HG02571 (cell line): ENCODE data around the gene MGRN1.

Source experiments
- ATAC-seq: cut with Tn5 transposase; IDR thresholded peaks from one replicate; pipeline ENCODE4 v1.9.1; 2021; ENCODE audit warnings: mild to moderate bottlenecking, moderate library complexity; ENCODE audit not compliant: unreplicated experiment

MGRN1 gene

DNA sequence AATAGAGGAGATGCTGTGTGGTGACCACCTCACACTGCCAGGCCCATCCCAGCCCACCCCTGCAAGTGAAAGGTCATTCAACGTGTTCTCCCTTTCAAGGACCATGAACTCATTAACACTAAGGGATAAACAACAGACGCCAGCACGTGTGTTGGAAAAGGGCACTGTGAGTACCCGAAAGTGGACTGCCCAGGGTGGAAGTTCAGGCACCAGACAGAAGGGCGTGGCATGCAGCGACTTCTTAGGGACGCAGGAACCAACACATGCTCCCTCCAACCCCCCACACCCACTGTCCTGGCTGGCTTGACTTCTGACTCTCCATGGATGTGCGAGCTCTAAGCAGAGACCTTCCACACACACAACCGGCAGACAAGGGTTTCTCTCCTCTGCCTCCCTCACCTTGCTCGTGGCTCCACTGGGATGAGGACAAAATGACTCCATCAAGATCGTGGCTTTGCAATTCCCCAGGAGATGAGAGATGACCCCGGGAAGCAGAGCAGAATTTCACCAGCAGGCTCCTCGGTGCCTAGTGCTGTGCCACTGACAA, 20.9 kb upstream of the MGRN1 start:
- ATAC-seq: no peak

GRCh38 chr16:4604401-4604800, 20.2 kb upstream of the MGRN1 start:
- ATAC-seq: no peak

DNA sequence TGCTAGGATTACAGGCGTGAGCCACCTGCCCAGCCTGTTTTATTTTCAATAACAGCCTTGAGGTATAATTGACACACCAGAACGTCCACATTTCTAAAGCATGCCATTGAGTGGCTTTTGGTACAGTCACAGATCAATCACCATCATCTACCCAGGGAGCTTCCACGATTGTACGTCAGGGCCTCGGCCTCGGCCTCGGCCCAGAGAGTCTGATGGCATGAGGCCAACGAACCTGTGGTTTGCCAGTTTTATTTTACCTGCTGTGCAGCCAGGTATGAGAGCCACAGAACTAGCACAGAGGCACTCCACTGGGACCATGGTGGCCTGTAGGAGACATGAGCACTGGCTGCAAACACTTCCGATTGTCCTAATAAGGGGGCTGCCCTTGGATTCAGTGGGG, 18.3 kb upstream of the MGRN1 start:
- no peak for ATAC-seq

GRCh38 chr16:4607841-4608703, 16.6 kb upstream of the MGRN1 start:
- no peak for ATAC-seq

- ATAC-seq: no peak
Observed at GRCh38 chr16:4608704-4608980, 16.0 kb upstream of the MGRN1 start.

GRCh38 chr16:4609200-4610010, 15.2 kb upstream of the MGRN1 start:
- no peak for ATAC-seq

DNA sequence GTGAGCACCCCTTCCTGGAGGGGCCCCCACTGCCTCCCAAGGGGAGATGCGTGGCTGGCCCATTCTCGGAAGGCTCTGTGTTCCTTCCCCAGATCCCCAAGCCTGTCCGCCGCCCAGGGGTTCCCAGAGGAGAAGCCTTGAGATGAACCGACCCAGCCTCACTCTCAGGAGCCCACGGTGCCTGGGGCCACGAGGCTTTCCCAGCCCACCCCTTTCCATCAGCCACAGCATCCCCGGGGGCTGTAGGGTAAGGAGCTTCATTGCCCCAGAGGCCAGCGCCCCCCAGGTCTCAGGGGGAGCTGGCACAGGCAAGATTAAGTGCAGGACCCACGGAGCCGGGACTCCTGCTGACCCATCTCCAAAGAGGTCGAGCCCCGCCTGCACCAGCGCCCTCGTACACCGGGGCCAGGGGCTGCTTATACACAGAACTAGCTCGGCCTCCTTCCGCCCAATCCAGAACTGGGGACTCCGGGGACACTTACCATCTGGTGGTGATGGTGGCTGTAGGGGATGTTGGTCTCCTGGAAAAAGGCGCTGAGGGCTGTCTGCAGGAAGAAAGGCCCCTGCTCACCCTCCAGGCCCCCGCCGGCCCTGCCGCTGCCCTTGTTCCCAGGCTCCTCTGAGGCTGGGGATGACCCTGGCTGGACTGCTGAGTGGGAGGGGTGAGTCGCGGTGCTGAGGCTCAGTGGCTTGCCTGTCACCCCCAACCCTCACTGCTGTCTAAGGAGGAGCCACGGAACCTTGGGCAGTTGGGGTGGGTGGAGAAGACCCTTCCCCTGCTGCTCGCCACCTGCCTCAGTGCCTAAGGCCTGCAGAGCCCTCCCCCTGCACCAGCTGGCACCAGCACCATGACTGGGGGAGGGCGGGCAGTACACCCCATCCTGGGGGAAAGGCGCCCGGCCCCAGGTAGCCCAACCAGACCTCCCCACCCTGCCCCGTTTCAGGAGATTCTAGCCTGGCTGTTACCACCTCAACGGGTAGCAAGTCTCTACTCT, 14.3 kb upstream of the MGRN1 start:
- no peak for ATAC-seq

DNA sequence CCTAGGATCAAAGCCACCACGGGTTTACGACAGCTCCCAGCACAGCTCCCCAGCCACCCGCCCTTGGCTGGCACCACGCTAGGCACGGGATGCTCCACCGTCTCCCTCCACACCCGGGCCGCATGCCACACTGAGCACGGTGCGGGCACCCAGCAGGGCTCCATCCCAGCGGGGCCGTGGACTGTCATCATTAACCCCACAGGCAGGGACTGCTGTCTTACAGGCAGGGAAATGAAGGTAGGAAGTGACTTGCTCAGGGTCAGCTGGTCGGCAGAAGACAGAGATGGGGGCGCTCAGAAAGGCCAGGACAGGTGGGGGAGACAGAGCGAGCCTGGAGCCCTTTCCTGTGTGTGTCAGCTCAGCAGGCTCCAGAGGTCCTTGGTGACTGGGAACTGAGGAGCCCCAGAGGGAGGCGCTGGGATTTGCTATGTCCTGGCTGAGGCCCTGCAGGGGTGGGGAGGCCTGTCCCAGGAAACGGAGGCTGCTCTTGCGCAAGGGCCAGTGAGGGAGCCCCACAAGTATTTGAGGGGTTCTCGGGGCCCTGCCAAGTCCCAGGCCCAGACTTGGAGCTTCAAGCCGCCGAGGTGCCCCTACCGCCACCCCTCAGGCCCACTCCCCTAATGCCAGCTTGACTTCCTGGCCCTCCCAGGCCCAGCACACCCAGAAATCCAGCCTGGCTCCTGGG, 13.1 kb upstream of the MGRN1 start:
- ATAC-seq: no peak

GRCh38 chr16:4612474-4612931, 12.1 kb upstream of the MGRN1 start:
- no peak for ATAC-seq

- ATAC-seq: no peak
Observed at GRCh38 chr16:4612977-4613635, 11.5 kb upstream of the MGRN1 start.

DNA sequence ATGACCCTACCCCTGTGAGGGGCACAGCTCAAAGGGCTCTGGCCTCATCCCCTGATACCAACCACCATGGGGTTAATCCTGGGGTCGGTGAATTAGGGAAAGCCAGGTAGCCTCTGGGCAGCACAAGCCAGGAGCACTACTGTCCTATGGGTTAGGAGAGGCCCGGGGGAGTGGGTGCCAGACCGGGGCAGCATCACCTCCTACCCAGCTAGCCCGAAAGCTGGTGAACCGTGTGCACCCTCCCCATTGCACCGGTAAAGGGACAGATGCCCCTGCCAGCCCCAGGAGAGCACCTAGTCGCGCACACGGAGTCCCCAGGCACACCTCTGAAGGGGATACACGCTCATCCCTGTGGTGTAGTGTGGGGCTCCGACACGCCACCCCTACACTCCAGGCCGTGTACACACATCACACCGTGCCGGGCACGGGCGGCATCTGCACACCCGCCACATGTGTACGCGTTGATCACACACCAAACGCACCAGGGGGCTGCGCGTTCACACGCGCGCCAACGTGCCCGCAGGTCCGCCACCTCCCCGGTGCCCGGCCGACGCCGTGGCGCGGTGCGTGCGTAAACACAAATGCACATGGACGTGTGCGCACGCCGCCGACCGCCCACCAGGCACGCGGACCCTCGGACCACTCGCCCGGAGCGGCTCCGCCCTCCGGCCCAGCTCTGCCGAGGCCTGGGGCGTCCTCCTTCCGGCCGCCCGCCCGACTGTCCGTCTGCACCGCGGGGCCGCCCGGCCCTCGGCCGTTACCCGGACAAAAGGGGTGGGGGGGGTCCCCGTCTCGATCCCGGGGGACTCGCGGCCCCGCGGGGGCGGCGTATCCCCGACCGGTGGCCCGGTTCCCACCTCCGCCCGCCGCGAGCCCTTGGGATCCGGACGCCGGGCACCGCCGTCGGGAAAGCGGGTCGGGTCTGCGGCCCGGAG, 10.7 kb upstream of the MGRN1 start:
- ATAC-seq: no peak

DNA sequence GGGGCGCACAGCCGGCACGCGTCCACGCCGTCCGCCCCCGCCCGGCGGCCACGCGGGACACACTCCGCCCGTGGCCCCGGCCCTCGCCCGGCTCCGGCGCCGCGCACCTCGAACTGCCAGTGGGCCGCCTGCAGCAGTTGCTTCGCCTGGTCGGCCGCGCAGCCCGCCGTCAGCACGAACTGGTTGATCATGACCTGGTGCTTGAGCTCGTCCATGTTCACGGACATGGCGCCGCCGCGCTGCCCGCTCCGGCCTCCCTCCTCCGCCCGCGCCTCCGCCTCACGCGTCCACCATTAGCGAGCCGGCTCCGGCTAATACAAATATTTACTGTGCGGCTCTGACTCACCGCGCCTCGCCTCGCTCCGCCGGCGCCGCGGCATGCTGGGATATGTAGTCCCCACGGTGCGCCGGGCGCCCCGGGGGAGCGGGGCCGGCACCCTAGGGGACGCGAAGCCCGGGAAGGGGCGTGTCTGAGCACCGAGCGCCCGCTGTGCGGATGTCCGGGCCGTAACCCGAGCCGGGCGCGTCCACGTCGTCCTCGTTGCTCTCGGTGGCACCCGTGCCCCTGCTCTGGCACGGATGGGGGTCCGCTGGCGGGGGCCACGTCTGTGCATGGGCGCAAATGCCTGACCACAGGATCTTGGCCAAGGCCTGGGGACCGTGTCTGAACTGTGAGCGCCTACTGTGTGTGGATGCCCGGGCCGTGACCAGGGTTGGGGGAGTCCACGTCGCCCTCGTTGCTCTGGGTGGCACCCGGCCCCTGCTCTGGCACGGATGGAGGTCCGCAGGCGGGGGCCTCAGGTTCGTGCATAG, 9.8 kb upstream of the MGRN1 start, which contains the start of gene UBALD1:
UBALD1 (minus strand) TSS at position 318 of the 813 bp plus-strand sequence; CDS start at position 227, 91 bp downstream.
- peak; percentile 48 for ATAC-seq

DNA sequence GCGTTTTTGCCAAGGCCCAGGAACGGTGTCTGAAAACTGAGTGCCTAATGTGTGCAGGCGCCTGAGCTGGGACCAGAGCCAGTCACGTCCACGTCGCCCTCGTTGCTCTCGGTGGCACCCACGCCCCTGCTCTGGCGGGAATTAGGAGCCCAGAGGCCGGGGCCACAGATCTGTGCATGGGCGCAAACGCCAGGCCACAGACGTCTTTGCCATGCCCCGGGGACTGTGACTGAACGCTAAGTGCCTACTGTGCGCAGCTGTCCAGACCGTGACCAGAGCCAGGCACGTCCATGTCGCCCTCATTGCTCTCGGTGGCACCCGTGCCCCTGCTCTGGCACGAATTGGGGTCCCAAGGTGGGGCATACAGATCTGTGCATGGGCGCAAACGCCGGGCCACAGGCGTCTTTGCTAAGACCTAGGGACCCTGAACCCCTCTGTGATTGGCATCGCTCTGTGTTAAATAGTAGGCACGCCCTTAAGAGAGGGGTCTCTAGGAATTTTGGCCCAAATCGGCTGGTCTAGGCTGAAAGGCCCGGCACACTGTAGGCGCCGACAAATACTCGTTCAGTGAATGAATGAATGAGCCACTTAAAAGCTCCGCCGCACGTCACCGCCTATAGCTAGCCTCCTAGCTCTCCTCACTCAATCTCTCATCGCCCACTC, 9.1 kb upstream of the MGRN1 start:
- ATAC-seq: no peak

DNA sequence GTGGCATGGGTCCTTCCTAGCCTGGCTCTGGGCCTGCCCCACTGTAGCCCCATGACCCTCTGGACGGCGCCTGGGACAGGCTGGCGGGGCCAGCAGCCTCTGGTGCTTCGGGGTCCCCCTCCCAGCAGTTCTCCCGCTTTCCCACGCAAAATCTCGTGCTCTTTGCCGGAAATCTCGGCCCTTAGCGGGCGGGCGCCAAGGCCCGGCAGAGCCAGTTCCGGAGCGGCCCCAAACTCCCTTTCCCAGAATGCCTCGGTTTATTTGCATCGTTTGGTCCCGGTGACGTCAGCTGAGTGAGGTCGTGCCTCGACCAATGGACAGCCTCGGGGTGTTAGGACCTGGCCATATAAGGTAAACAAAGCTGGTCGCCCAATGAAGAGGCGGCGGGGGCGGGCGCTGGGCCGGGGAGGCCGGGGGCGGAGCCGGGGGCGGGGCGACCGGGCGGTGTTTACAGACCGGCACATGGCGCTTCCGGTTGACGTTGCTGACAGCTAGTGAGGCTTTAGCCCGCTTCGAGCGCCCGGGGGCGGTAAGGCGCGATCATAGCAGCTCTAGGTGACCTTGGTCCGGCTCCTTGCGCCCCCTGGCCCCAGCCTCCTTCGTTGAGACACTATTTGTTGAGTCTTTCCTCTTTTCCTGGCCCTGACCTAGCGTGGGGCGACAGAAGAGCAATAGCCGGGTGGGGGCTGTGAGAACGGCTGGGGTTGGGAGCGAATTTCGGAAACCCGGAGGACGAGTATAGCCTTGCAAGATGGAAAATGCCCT, 8.4 kb upstream of the MGRN1 start:
- peak; percentile 71 for ATAC-seq

DNA sequence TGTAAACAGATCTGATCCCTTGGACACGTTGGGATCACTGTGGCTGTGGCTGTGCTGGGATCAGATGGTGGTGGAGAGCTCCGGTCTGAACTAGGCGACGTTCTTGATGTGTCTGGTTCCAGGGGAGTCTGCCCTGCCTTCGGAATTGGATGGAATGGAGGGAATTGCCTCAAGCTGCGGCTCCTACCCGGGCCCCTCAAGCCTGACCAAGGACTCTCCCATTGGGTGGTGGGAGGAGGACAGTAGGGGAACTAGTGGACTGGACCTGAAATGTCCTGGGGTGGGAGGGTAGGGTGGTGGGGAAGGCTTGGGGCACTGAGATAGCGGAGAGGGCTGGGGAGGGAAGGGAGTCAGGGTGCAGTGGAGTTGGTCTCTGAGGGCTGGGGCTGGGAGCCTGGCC, 6.7 kb upstream of the MGRN1 start:
- ATAC-seq: no peak
